VCaP (cell line): ENCODE measurements around the gene ANTXR1.
A peak's percentile ranks its signal among the peaks of the same experiment; 100 is the strongest.

ENCODE experiments used
- H3K27ac ChIP-seq: fragments of 450-650 bp; 2 replicates; pipeline ENCODE4 v1.5.1; 2017
- CTCF ChIP-seq: fragments of 450-650 bp; conservative IDR thresholded peaks from 2 replicates; pipeline ENCODE4 v1.5.1; 2017; ENCODE audit warnings: mild to moderate bottlenecking, moderate library complexity

Gene ANTXR1

GRCh38 chr2:69053416-69053965 lies 40.5 kb downstream of the ANTXR1 start:
- TF ChIP-seq CTCF = no peak
- no peak overlapping the region for H3K27ac ChIP-seq

GRCh38 chr2:69054431-69054830 lies 41.5 kb downstream of the ANTXR1 start:
- no peak for TF ChIP-seq CTCF
- H3K27ac ChIP-seq = no peak overlapping the region

GRCh38 chr2:69055688-69056470 lies 42.9 kb downstream of the ANTXR1 start:
- H3K27ac ChIP-seq = no peak overlapping the region
- TF ChIP-seq CTCF = no peak

- no peak for TF ChIP-seq CTCF
- no peak overlapping the region for H3K27ac ChIP-seq
Measured at GRCh38 chr2:69057660-69058059, 44.7 kb downstream of the ANTXR1 start.

GRCh38 chr2:69059731-69060290 lies 46.8 kb downstream of the ANTXR1 start:
- no peak for TF ChIP-seq CTCF
- no peak overlapping the region for H3K27ac ChIP-seq

GRCh38 chr2:69060938-69061501 lies 48.0 kb downstream of the ANTXR1 start:
- H3K27ac ChIP-seq = no peak overlapping the region
- no peak for TF ChIP-seq CTCF

GRCh38 chr2:69061525-69061924 lies 48.5 kb downstream of the ANTXR1 start:
- peak; percentile 41 for TF ChIP-seq CTCF
- no peak overlapping the region for H3K27ac ChIP-seq
